H1 (cell line): ENCODE data around the gene PROSER3. TPM values are rescaled to one million over a fixed set of nuclear protein-coding genes. Genes with fewer than 3 reads are reported as not detected.

ENCODE experiments used
- ATF3 ChIP-seq: IDR thresholded peaks from 2 replicates; pipeline ENCODE4 v1.6.1; 2011; ENCODE audit warnings: low read depth, mild to moderate bottlenecking, low read length; ENCODE audit not compliant: insufficient read depth
- BRCA1 ChIP-seq: IDR thresholded peaks from 2 replicates; pipeline ENCODE4 v1.6.1; 2012; ENCODE audit warnings: low read depth, low read length, improper control_type of control experiment
- CBX8 ChIP-seq: fragments of 300-800, 300-1000 bp; sonication (generic); IDR thresholded peaks from 2 replicates; pipeline ENCODE4 v1.7.1; 2016; ENCODE audit warnings: low read depth, low read length, borderline replicate concordance
- CTCF ChIP-seq, 3 experiments: IDR thresholded peaks; 1 replicate in 2 of 3; 2 replicates in 1 of 3; pipeline versions ENCODE4 v1.5.1 to v1.6.1; 2011; ENCODE audit warnings: low read length in 3 of 3, mild to moderate bottlenecking in 3 of 3, inconsistent platforms in 2 of 3, low read depth in 1 of 3, moderate library complexity in 1 of 3; ENCODE audit not compliant: insufficient read depth in 1 of 3; ENCODE audit errors: control extremely low read depth in 1 of 3
- EGR1 ChIP-seq: IDR thresholded peaks from 2 replicates; pipeline ENCODE4 v1.6.1; 2011; ENCODE audit warnings: low read depth, low read length, borderline replicate concordance
- EP300 ChIP-seq, 2 experiments: IDR thresholded peaks; 1 replicate in 1 of 2; 2 replicates in 1 of 2; pipeline ENCODE4 v1.6.1; 2011 to 2012; ENCODE audit warnings: low read depth in 2 of 2, low read length in 2 of 2, mild to moderate bottlenecking in 2 of 2, borderline replicate concordance in 1 of 2, inconsistent platforms in 1 of 2, moderate library complexity in 1 of 2
- FOSL1 ChIP-seq: IDR thresholded peaks from 2 replicates; pipeline ENCODE4 v1.6.1; 2011; ENCODE audit warnings: mild to moderate bottlenecking, low read depth, low read length, moderate library complexity; ENCODE audit not compliant: insufficient read depth
- GTF2F1 ChIP-seq: IDR thresholded peaks from 2 replicates; pipeline ENCODE4 v1.6.1; 2012; ENCODE audit warnings: low read depth, low read length, improper control_type of control experiment, borderline replicate concordance
- HDAC6 ChIP-seq: IDR thresholded peaks from one replicate; pipeline ENCODE4 v1.7.1; 2012; ENCODE audit warnings: low read depth, mild to moderate bottlenecking, inconsistent platforms, low read length, moderate library complexity
- JUN ChIP-seq: IDR thresholded peaks from 2 replicates; pipeline ENCODE4 v1.6.1; 2011; ENCODE audit warnings: low read depth, mild to moderate bottlenecking, improper control_type of control experiment, low read length
- JUND ChIP-seq: IDR thresholded peaks from 2 replicates; pipeline ENCODE4 v1.6.1; 2011; ENCODE audit warnings: mild to moderate bottlenecking, improper control_type of control experiment, low read length
- MAFK ChIP-seq: IDR thresholded peaks from 2 replicates; pipeline ENCODE4 v1.6.1; 2012; ENCODE audit warnings: low read depth, mild to moderate bottlenecking, improper control_type of control experiment, low read length
- NRF1 ChIP-seq: IDR thresholded peaks from 2 replicates; pipeline ENCODE4 v1.6.1; 2011; ENCODE audit warnings: mild to moderate bottlenecking, low read depth, low read length, improper control_type of control experiment
- POLR2A ChIP-seq, 2 experiments: IDR thresholded peaks; 1 replicate in 1 of 2; 2 replicates in 1 of 2; pipeline ENCODE4 v1.6.1; 2011; ENCODE audit warnings: low read depth in 2 of 2, low read length in 2 of 2, mild to moderate bottlenecking in 2 of 2; ENCODE audit errors: control extremely low read depth in 1 of 2
- POLR2AphosphoS5 ChIP-seq: IDR thresholded peaks from 2 replicates; pipeline ENCODE4 v1.6.1; 2011; ENCODE audit warnings: low read depth, low read length
- RFX5 ChIP-seq: IDR thresholded peaks from 2 replicates; pipeline ENCODE4 v1.6.1; 2011; ENCODE audit warnings: low read depth, low read length, improper control_type of control experiment, borderline replicate concordance
- RNF2 ChIP-seq: fragments of 200-900, 300-1000 bp; sonication (generic); IDR thresholded peaks from 2 replicates; pipeline ENCODE4 v1.7.1; 2016; ENCODE audit warnings: borderline replicate concordance, low read depth, mild to moderate bottlenecking, antibody characterized with exemption, low read length; ENCODE audit not compliant: poor library complexity, severe bottlenecking; ENCODE audit errors: missing control alignments
- RXRA ChIP-seq: IDR thresholded peaks from 2 replicates; pipeline ENCODE4 v1.6.1; 2011; ENCODE audit warnings: low read depth, mild to moderate bottlenecking, low read length, moderate library complexity; ENCODE audit not compliant: insufficient read depth
- SP2 ChIP-seq: IDR thresholded peaks from 2 replicates; pipeline ENCODE4 v1.6.1; 2012; ENCODE audit warnings: mild to moderate bottlenecking, low read length, inconsistent platforms
- SP4 ChIP-seq: IDR thresholded peaks from 2 replicates; pipeline ENCODE4 v1.6.1; 2012; ENCODE audit warnings: low read length, inconsistent platforms
- YY1 ChIP-seq: IDR thresholded peaks from 2 replicates; pipeline ENCODE4 v1.6.1; 2011; ENCODE audit warnings: low read depth, mild to moderate bottlenecking, low read length
- polyA plus RNA-seq, 7 experiments: library from polyadenylated mRNA; depleted of rRNA in 3 of 7; stranded (reverse) in 5 of 7; unstranded in 2 of 7; fragments of >200 nt in 5 of 7; fragments of 200-250 nt in 2 of 7; gene quantifications; 1 replicate in 5 of 7; 2 replicates in 1 of 7; 4 replicates in 1 of 7; pipeline versions ENCODE4 v1.2.1 to v1.2.3, GENCODE V29; 2011 to 2013; ENCODE audit warnings: missing spikeins in 2 of 7, mixed read lengths in 2 of 7
- total RNA-seq: library from RNA; stranded (reverse); fragmentation: NEBNext Ultra II Directional; extraction: Animal tissue kit (Norgen Biotek cat#: 25700); gene quantifications from 2 replicates; pipeline ENCODE4 v1.2.1, GENCODE V29; 2021

Gene PROSER3
- total and polyA plus RNA-seq, 2 of the 8 experiments (the other 6 are each of a cell fraction or from before 2014, with no cell fraction given): 17.8 to 28.9 TPM

- TF ChIP-seq RNF2 (no peak), CTCF (IDR thresholded peaks at IDR 0.05; ENCODE audit: control extremely low read depth in 1 of 3, insufficient read depth in 1 of 3, low read depth in 1 of 3, low read length in 3 of 3) (no peak), JUND (no peak), RXRA (no peak), GTF2F1 (no peak), ATF3 (no peak), MAFK (no peak), YY1 (peak; percentile 66; the same call in 1 of the 2 replicates), BRCA1 (no peak), RFX5 (no peak), NRF1 (no peak), HDAC6 (no peak), EGR1 (peak; percentile 76), SP4 (no peak), EP300 (IDR thresholded peaks at IDR 0.05; ENCODE audit: borderline replicate concordance in 1 of 2, low read depth in 2 of 2, low read length in 2 of 2) (no peak), POLR2A (IDR thresholded peaks at IDR 0.05; ENCODE audit: control extremely low read depth in 1 of 2, low read depth in 2 of 2, low read length in 2 of 2) (peak in 1 of 2 experiments; percentile 77; a peak in 2 of 3 replicates), JUN (no peak), FOSL1 (no peak), CBX8 (no peak), POLR2AphosphoS5 (peak; percentile 61), SP2 (peak; percentile 94)
These were observed at the start of gene PROSER3 (continued) for GRCh38 chr19:35757749-35758608.
